GM19395 (cell line): ENCODE measurements around the gene PHF12.
"Not testable (repeated sequence)": the region's sequence is repeated elsewhere in the genome, so short reads cannot be mapped to it uniquely, and the experiment has no call there.

Source experiments
- ATAC-seq: cut with Tn5 transposase; IDR thresholded peaks from one replicate; pipeline ENCODE4 v1.9.1; 2021; ENCODE audit warnings: mild to moderate bottlenecking, moderate library complexity; ENCODE audit not compliant: unreplicated experiment

The PHF12 gene

GRCh38 chr17:28937044-28937729, 14.1 kb downstream of the PHF12 start:
- no peak for ATAC-seq

- ATAC-seq = no peak
Measured at GRCh38 chr17:28935744-28936460, 15.4 kb downstream of the PHF12 start.

- ATAC-seq = not testable (repeated sequence)
Measured at GRCh38 chr17:28934508-28934907, 16.8 kb downstream of the PHF12 start.

DNA sequence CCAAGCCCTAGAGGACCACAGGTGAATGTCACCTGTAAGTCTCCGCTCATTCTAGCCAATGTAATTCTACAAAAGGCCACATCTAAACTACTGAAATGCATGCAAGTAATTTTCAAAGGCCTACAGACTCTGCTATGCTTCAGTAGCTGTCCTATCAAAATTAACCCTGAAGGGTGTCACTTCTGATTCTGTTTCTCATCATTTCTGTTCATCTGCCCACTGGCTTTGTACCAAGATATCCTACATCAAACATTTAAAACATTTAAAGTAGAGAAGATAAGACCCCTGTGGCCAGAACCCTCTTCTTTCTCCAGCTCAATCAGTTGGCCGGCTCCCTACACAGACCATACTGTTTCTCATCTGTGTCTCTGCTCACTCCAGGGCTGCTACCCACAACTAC, 21.5 kb downstream of the PHF12 start:
- no peak for ATAC-seq

- no peak for ATAC-seq
Measured at GRCh38 chr17:28928061-28928460, 23.3 kb downstream of the PHF12 start.

- no peak for ATAC-seq
Measured at GRCh38 chr17:28926786-28927185, 24.5 kb downstream of the PHF12 start.

- no peak for ATAC-seq
Measured at GRCh38 chr17:28926366-28926765, 25.0 kb downstream of the PHF12 start.

- no peak for ATAC-seq
Measured at GRCh38 chr17:28925912-28926365, 25.4 kb downstream of the PHF12 start.

GRCh38 chr17:28920201-28920600, 31.1 kb downstream of the PHF12 start:
- ATAC-seq = no peak

DNA sequence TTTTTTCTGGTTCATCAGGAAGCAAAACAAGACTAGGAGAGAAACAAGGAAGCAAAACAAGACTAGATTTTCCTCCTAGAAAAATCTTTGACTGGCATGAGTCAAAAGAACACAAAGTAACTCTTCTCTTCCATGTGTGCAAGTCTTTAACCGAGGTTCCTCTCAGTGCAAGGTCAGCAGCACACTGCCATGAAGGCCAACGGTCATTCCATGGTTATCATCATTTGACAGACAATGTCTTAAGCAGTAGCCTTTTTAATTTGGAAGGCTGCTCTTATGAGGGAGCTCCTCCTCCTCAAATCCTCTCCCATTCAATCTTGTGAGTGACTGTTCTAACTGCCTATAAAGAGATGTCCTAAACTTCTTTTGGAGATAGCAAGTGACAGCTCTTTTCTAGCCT, 33.0 kb downstream of the PHF12 start:
- no peak for ATAC-seq

DNA sequence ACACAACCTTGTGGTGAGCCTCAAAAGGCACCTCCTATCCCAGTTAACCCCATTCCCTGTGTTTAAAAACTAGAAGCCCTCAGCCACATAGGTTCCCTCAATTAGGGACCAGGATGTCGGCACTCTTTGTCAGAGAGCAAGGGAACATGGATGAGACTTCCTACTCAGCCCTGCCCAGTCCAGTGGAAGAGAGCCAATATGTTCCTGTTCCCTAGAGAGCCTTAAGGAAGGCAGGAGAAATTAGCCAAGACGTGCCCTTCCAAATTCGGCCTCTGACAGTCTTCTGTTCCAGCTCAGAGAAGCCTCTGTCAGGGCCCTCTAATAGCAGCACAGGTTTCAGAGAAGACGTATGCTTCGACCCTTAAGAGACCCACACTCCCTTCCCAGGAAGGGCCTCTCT, 33.9 kb downstream of the PHF12 start:
- no peak for ATAC-seq

- no peak for ATAC-seq
Measured at GRCh38 chr17:28917029-28917428, 34.3 kb downstream of the PHF12 start.

DNA sequence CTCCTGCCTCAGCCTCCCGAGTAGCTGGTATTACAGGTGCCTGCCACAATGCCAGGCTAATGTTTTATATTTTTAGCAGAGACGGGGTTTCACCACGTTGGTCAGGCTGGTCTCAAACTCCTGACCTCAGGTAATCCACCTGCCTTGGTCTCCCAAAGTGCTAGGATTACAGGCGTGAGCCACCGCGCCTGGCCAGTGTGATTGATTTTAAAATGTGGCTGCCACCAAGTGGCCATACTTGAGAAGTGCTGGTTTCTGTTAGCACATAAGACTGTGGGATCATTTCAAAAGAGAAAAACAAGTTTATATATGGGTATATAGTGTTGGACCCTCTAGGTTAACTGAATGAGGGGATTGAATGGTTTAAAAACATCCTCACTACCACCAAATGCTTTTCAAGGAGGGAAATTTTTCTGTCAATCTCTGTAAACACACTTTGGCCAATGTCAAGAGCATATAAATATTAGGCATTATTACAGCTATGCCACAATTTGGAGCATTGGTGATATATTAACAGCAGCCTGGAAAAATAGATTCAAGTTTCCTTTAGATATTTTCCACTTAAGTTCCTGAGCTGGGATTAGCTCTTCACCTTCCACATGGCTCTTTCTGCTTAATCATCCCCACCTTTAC, 34.9 kb downstream of the PHF12 start:
- ATAC-seq = no peak

DNA sequence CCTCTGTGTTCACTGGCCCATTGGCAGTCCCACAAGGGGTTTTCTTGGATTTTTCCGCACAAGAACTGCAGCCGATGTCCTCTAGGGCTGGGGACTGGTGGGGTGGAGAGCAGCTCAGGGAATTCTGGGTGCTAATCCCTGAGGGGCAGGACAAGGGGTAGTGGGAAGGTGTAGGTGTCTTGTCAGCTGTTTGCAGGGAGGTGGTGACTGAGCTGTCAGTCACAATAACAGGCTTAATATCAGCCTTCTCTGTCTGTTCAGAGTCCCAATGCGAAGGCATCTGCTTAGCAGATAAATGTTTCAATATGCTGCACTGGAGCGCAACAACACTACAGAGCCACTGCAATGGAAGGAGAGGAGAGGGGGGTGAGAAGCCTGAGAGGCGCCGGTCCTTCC, 38.4 kb downstream of the PHF12 start:
- no peak for ATAC-seq

DNA sequence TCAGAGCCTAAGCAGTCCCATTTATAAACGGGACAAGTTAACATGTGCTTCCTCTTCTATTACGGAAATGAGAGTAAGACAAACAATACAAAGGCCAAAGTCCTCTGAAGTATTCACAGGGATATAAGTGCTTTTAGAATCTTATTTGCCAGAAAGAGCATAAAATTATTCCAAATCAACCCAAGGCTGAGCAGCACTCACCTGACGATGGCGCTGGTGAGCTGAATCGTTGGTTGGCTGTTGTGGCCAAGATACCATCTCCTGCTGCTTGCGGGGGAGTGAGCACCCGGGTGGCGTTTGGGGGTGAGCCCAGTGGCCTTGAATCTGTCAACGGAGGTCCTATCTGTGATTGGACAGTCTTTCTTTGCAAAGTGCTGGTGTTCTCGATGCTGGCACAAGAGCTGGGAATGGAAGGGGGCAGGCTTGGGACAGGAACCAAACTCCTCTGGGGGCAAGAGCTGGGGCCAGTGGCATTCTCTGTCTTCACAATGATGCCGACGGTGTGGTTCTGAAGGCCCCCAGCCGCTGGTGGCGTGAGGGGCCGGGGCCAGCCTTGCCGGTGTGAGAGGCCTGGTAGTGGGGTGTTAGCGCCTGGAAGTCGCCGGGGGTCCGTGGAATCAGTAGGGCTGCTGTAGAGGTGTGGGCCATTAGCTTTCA, 38.9 kb downstream of the PHF12 start:
- ATAC-seq = no peak

DNA sequence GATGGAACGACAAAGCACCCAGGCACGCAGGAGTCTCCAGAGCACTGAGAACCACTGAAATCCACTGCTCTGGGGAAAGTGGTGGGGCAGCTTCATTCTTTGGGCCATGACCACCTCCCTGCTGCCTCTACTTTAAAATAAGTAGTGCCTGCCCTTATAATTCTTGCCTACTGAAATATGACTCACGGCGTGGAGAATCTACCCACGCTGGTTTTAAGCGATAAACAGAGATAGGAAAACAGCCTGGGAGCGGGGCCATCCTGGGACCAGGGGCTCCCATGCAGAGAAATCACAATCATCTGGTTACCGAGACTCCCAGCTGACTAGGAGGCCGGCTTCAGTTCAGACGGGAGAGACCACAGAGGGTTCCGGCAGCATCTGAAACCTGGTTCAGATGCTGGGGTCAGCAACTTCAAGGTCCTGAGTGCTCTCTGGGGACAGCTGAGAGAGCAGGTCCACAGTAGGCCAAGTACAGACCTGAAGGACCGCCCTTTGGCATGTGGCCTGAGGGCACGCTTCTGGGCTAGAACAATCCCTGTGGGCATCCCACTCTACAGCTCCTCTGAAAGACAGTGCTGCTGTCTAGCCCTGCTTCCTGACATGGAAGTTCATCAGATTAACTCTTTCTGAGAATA, 39.8 kb downstream of the PHF12 start:
- ATAC-seq = no peak

DNA sequence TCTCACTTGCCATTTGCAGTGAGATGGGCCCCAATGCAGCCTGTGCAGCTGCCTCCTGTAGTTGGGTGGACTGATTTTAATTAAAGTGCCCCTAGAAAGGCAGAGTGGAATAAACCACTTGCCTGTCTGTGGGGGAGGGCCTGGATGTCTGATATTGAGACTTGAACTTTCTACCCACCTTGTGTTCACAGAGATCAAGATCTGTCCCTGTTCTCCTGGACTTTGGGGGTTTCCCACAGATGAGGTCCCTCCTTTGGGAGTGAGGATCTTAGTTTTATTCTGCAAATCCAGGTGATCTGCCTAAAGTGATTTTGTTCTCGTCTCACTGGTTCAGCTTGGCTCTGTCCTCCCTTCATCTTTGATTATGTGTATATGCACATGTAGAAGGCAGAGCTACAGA, 40.8 kb downstream of the PHF12 start:
- ATAC-seq = no peak

DNA sequence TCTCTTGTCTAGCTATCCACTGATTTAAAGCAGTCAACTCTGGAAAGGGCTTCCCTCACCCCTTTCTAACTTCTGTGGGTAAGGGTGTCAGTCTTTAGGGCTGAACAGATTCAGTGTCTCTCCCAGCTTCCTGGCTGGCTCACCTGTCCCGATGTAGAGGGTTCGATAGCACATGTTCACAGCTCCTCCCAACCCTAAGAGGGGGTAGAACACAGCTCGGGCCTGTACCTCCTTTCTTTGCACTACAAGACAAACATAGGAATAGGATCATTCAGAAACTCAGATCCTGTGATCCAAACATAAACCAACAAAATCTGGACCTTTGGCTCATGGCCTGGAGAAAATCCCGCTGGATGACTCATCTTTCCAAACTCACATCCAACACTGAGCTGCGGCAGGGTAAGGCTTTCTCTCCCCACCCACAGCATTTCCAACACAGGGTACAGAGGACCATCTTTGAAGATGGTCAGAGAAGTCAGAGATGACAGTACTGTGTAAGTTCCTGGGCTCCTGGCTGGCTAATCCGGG, 42.6 kb downstream of the PHF12 start:
- ATAC-seq = no peak

DNA sequence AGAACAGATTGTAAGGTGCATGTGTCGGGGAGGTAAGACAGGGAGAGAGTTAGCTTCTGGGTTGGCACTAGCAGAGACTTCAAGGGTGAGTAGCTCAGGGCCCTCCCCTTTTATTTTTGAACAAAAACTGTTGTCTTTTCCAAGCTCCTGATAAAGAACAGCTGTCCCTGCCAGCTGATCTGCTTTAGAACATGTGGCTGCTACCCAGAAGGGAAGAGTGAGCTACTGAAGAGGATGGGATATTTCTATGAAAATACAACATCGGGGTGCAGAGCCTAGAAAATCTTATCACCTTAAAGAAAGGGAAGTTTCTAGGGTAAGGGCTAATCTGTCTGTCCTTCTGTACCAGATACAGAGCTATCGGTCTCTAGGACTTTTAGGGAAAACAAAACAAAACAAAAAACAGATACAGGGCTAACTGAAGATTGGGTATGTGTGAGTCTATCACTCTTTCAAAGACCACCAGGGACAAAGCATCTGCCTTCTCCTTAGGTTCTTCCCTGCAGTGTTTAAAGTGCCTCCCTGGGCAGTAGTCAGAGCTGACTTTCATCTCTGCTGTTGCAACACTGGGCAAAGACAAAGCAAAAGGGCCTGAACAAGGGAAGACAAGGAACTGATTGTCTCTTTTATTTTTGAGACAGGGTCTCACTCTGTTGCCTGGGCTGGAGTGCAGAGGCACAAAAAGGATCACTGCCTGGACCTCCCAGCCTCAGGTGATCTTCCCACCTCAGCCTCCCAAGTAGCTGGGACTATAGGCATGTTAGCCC, 43.4 kb downstream of the PHF12 start:
- no peak for ATAC-seq
